Large intestine (tissue), 3 donors: ENCODE results near the gene ZNF70. TPM values are rescaled to one million over a fixed set of nuclear protein-coding genes. Genes with fewer than 3 reads are reported as not detected.

Source experiments
- DNase-seq, 2 donors: peaks; one replicate each; pipeline versions ENCODE4 v3.0.0 to v3.0.0-alpha.2; 2013
- H3K27ac ChIP-seq: one replicate; pipeline ENCODE4 v1.5.1; 2013; ENCODE audit warnings: low read length
- H3K27me3 ChIP-seq: 2 replicates; pipeline ENCODE4 v1.6.1; 2013; ENCODE audit warnings: low read length; ENCODE audit not compliant: control insufficient read depth, insufficient read depth
- H3K36me3 ChIP-seq: 2 replicates; pipeline ENCODE4 v1.6.1; 2013; ENCODE audit warnings: low read length; ENCODE audit not compliant: control insufficient read depth, insufficient read depth
- H3K4me1 ChIP-seq: one replicate; pipeline ENCODE4 v1.6.1; 2013; ENCODE audit warnings: low read length; ENCODE audit not compliant: control insufficient read depth, insufficient read depth
- H3K4me3 ChIP-seq: one replicate; pipeline ENCODE4 v1.5.1; 2013; ENCODE audit warnings: low read length
- H3K9me3 ChIP-seq: one replicate; pipeline ENCODE4 v1.6.1; 2013; ENCODE audit warnings: mild to moderate bottlenecking, low read depth, low read length, moderate library complexity; ENCODE audit not compliant: control insufficient read depth
- WGBS: methylation state at CpG from one replicate; pipeline ENCODE4 v1.1.5; 2013; ENCODE audit warnings: low lambda C conversion rate; ENCODE audit not compliant: insufficient coverage; 5-methylcytosine and 5-hydroxymethylcytosine counted together
- polyA plus RNA-seq: library from polyadenylated mRNA; unstranded; fragments of 120-200 nt; gene quantifications from one replicate; pipeline ENCODE4 v1.2.1, GENCODE V29; 2013

The ZNF70 gene
- polyA plus RNA-seq, 1 donor = 4.0 TPM

- Histone ChIP-seq H3K36me3 (peaks cover 63% of the 10 kb centered on the region), H3K9me3 (no peaks in the 10 kb centered on the region), H3K27me3 (no peaks in the 10 kb centered on the region), H3K4me3 (no peak overlapping the region), H3K4me1 (no peaks in the 10 kb centered on the region), H3K27ac (no peak overlapping the region)
- WGBS = no CpG with 5 or more reads among the region's 12 CpGs
- no peak for DNase-seq
These were observed 58.2 kb downstream of the ZNF70 start for GRCh38 chr22:23692598-23693291.

GRCh38 chr22:23691748-23692423, 59.0 kb downstream of the ZNF70 start:
- no peak for DNase-seq
- Histone ChIP-seq H3K9me3 (no peaks in the 10 kb centered on the region), H3K4me1 (no peaks in the 10 kb centered on the region), H3K36me3 (peaks cover 65% of the 10 kb centered on the region), H3K27ac (no peak overlapping the region), H3K4me3 (no peak overlapping the region), H3K27me3 (no peaks in the 10 kb centered on the region)
- WGBS = no CpG with 5 or more reads among the region's 12 CpGs

GRCh38 chr22:23690713-23691112, 60.2 kb downstream of the ZNF70 start, which contains the start of gene RGL4:
Gene RGL4 (plus strand): TSS chr22:23691013. CDS start chr22:23692031, 1,018 bp downstream.
- Histone ChIP-seq H3K9me3 (no peaks in the 10 kb centered on the region), H3K4me1 (no peaks in the 10 kb centered on the region), H3K27ac (no peak within 1 kb of the TSS), H3K4me3 (no peak within 1 kb of the TSS), H3K27me3 (no peaks in the 10 kb centered on the region), H3K36me3 (peaks cover 63% of the 10 kb centered on the region)
- no CpG with 5 or more reads among the region's 5 CpGs for WGBS
- DNase-seq = no peak

GRCh38 chr22:23689414-23689813, 61.5 kb downstream of the ZNF70 start:
- Histone ChIP-seq H3K27ac (no peak overlapping the region), H3K36me3 (peaks cover 52% of the 10 kb centered on the region), H3K4me3 (no peak overlapping the region), H3K4me1 (no peaks in the 10 kb centered on the region), H3K27me3 (no peaks in the 10 kb centered on the region), H3K9me3 (no peaks in the 10 kb centered on the region)
- WGBS = no CpG with 5 or more reads among the region's 7 CpGs
- no peak for DNase-seq

Other genes with a start within 250 kb of the ZNF70 start
- 0.60 TPM for gene IGLL1, start 170.8 kb downstream of the ZNF70 start, polyA plus RNA-seq
- gene DRICH1, start 118.8 kb downstream of the ZNF70 start, polyA plus RNA-seq = 1.3 TPM
- 1.4 TPM for gene RGL4, start 60.1 kb downstream of the ZNF70 start, polyA plus RNA-seq
- gene VPREB3, start 3.3 kb upstream of the ZNF70 start, polyA plus RNA-seq = 0.45 TPM
- 0.43 TPM for gene C22orf15, start 11.9 kb upstream of the ZNF70 start, polyA plus RNA-seq
- gene CHCHD10, start 16.9 kb upstream of the ZNF70 start, polyA plus RNA-seq = 88.2 TPM
- gene MMP11, start 21.7 kb upstream of the ZNF70 start, polyA plus RNA-seq = 12.7 TPM
- gene SMARCB1, start 35.9 kb upstream of the ZNF70 start, polyA plus RNA-seq = 84.8 TPM
- gene DERL3, start 87.9 kb upstream of the ZNF70 start, polyA plus RNA-seq = 4.8 TPM
- 19.3 TPM for gene SLC2A11, start 106.8 kb upstream of the ZNF70 start, polyA plus RNA-seq
- 533 TPM for gene MIF, start 143.3 kb upstream of the ZNF70 start, polyA plus RNA-seq
- 4.6 TPM for gene GSTT2B, start 210.1 kb upstream of the ZNF70 start, polyA plus RNA-seq
- 11.2 TPM for gene DDTL, start 215.8 kb upstream of the ZNF70 start, polyA plus RNA-seq
- gene DDT, start 223.3 kb upstream of the ZNF70 start, polyA plus RNA-seq = 138 TPM
- 0.22 TPM for gene GSTT2, start 229.0 kb upstream of the ZNF70 start, polyA plus RNA-seq